H1 (cell line): ENCODE results near the gene WDR81. TPM values are rescaled to one million over a fixed set of nuclear protein-coding genes. Genes with fewer than 3 reads are reported as not detected.

ENCODE experiments used
- CHD7 ChIP-seq: fragments of 300-600 bp; sonication (generic); IDR thresholded peaks from 2 replicates; pipeline ENCODE4 v1.7.1; 2012; ENCODE audit warnings: low read length, moderate library complexity, mild to moderate bottlenecking, inconsistent platforms; ENCODE audit not compliant: insufficient replicate concordance
- CREB1 ChIP-seq: IDR thresholded peaks from 2 replicates; pipeline ENCODE4 v1.6.1; 2012; ENCODE audit warnings: inconsistent platforms
- CTCF ChIP-seq, 3 experiments: IDR thresholded peaks; 1 replicate in 2 of 3; 2 replicates in 1 of 3; pipeline versions ENCODE4 v1.5.1 to v1.6.1; 2011; ENCODE audit warnings: low read length in 3 of 3, mild to moderate bottlenecking in 3 of 3, inconsistent platforms in 2 of 3, low read depth in 1 of 3, moderate library complexity in 1 of 3; ENCODE audit not compliant: insufficient read depth in 1 of 3; ENCODE audit errors: control extremely low read depth in 1 of 3
- GTF2F1 ChIP-seq: IDR thresholded peaks from 2 replicates; pipeline ENCODE4 v1.6.1; 2012; ENCODE audit warnings: low read depth, low read length, improper control_type of control experiment, borderline replicate concordance
- NANOG ChIP-seq: IDR thresholded peaks from 2 replicates; pipeline ENCODE4 v1.6.1; 2011; ENCODE audit warnings: low read length, low read depth, mild to moderate bottlenecking, inconsistent platforms; ENCODE audit not compliant: insufficient read depth, poor library complexity, severe bottlenecking
- SUZ12 ChIP-seq: fragments of 200-600 bp; sonication (generic); IDR thresholded peaks from 2 replicates; pipeline ENCODE4 v1.6.1; 2012; ENCODE audit warnings: mild to moderate bottlenecking, inconsistent platforms, low read length, moderate library complexity, mixed read lengths
- polyA plus RNA-seq, 7 experiments: library from polyadenylated mRNA; depleted of rRNA in 3 of 7; stranded (reverse) in 5 of 7; unstranded in 2 of 7; fragments of >200 nt in 5 of 7; fragments of 200-250 nt in 2 of 7; gene quantifications; 1 replicate in 5 of 7; 2 replicates in 1 of 7; 4 replicates in 1 of 7; pipeline versions ENCODE4 v1.2.1 to v1.2.3, GENCODE V29; 2011 to 2013; ENCODE audit warnings: missing spikeins in 2 of 7, mixed read lengths in 2 of 7
- total RNA-seq: library from RNA; stranded (reverse); fragmentation: NEBNext Ultra II Directional; extraction: Animal tissue kit (Norgen Biotek cat#: 25700); gene quantifications from 2 replicates; pipeline ENCODE4 v1.2.1, GENCODE V29; 2021

WDR81 gene
- total and polyA plus RNA-seq, 2 of the 8 experiments (the other 6 are each of a cell fraction or from before 2014, with no cell fraction given), result 9.1 to 12.3 TPM

DNA sequence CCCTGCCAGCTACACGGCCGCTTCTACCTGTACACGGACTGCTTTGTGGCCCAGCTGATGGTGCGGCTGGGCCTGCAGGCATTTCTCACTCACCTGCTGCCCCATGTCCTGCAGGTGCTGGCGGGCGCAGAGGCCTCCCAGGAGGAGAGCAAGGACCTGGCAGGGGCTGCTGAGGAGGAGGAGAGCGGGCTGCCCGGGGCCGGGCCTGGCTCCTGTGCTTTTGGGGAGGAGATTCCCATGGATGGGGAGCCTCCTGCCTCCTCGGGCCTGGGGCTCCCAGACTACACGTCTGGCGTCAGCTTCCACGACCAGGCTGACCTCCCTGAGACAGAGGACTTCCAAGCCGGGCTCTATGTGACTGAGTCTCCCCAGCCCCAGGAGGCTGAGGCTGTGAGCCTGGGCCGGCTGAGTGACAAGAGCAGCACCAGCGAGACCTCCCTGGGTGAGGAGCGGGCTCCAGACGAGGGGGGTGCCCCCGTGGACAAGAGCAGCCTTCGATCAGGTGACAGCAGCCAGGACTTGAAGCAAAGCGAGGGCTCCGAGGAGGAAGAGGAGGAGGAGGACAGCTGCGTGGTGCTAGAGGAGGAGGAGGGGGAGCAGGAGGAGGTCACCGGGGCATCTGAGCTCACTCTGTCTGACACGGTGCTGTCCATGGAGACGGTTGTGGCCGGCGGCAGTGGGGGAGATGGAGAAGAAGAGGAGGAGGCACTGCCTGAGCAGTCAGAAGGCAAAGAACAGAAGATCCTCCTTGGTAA is 3.5 kb downstream of the WDR81 start (continued):
- TF ChIP-seq CHD7 (no peak), CREB1 (no peak), SUZ12 (no peak), CTCF (IDR thresholded peaks at IDR 0.05; ENCODE audit: control extremely low read depth in 1 of 3, insufficient read depth in 1 of 3, low read depth in 1 of 3, low read length in 3 of 3) (no peak), GTF2F1 (no peak), NANOG (no peak)
